ENCODE results near the gene POLR2E.

POLR2E gene

GRCh38 chr19:1113030-1113985, 18.1 kb upstream of the POLR2E start:
- in situ Hi-C loops (cut with MboI; ENCODE audit: low pct_unique_long_range_greater_than_20kb, low sequenced_read_pairs) = no loop called here
- DNase-seq = peak; percentile 73

GRCh38 chr19:1112268-1113029, 17.3 kb upstream of the POLR2E start:
- in situ Hi-C loops (cut with MboI; ENCODE audit: low pct_unique_long_range_greater_than_20kb, low sequenced_read_pairs) = no loop called here
- no peak for DNase-seq

- DNase-seq = no peak
- in situ Hi-C loops (cut with MboI; ENCODE audit: low pct_unique_long_range_greater_than_20kb, low sequenced_read_pairs) = no loop called here
These were observed 16.6 kb upstream of the POLR2E start for GRCh38 chr19:1111641-1112267.

- no peak for DNase-seq
- in situ Hi-C loops (cut with MboI; ENCODE audit: low pct_unique_long_range_greater_than_20kb, low sequenced_read_pairs) = no loop called here
These were observed 15.8 kb upstream of the POLR2E start for GRCh38 chr19:1110809-1111640.

- in situ Hi-C loops (cut with MboI; ENCODE audit: low pct_unique_long_range_greater_than_20kb, low sequenced_read_pairs) = no loop called here
- DNase-seq = no peak
These were observed 14.8 kb upstream of the POLR2E start for GRCh38 chr19:1109697-1110671.

GRCh38 chr19:1109032-1109551, 13.9 kb upstream of the POLR2E start:
- in situ Hi-C loops (cut with MboI; ENCODE audit: low pct_unique_long_range_greater_than_20kb, low sequenced_read_pairs) = no loop called here
- no peak for DNase-seq

DNA sequence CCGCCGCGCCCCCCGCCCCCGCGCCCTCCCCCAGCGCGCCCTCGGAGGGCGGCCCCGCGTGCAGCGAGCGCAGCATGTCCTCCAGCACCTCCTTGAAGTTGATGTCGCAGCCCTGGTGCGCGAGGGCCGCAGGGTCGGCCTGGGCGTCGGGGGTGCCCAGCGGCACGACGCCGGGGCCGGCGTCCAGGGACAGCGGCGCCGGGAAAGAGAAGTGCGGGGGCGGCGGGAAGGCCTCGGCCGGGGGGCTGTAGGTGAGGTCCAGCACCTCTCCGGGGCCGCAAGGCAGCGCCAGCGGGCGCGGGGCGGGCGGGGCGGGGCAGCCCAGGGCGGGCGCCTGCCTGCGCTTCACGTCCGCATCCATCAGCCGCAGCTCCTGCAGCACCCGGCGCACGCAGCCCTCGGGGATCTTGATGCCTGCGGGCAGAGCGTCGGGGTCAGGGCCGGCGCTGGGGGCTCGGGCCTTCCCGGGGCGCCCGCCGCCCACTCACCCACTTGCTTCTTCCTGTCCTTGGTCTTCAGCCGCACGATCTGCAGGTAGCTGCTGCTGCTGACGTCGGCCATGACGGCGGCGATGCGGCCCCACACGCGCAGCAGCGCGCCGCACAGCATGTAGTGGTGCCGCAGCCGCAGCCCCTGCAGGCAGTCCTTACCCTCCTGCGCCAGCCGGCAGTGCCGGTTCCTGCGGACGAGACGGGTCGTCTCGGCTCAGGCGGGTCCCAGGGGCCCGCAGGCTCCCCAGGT, 13.3 kb upstream of the POLR2E start:
- in situ Hi-C loops (cut with MboI; ENCODE audit: low pct_unique_long_range_greater_than_20kb, low sequenced_read_pairs) = no loop called here
- no peak for DNase-seq

GRCh38 chr19:1107661-1108261, 12.6 kb upstream of the POLR2E start:
- in situ Hi-C loops (cut with MboI; ENCODE audit: low pct_unique_long_range_greater_than_20kb, low sequenced_read_pairs) = no loop called here
- no peak for DNase-seq

GRCh38 chr19:1106841-1107660, 11.9 kb upstream of the POLR2E start:
- DNase-seq = peak; percentile 45

GRCh38 chr19:1105873-1106840, 11.0 kb upstream of the POLR2E start:
- DNase-seq = no peak
- in situ Hi-C loops (cut with MboI; ENCODE audit: low pct_unique_long_range_greater_than_20kb, low sequenced_read_pairs) = no loop called here

More at GRCh38 chr19:1106841-1107660, 11.9 kb upstream of the POLR2E start:
- in situ Hi-C loops (cut with MboI; ENCODE audit: low pct_unique_long_range_greater_than_20kb, low sequenced_read_pairs) = no loop called here

DNA sequence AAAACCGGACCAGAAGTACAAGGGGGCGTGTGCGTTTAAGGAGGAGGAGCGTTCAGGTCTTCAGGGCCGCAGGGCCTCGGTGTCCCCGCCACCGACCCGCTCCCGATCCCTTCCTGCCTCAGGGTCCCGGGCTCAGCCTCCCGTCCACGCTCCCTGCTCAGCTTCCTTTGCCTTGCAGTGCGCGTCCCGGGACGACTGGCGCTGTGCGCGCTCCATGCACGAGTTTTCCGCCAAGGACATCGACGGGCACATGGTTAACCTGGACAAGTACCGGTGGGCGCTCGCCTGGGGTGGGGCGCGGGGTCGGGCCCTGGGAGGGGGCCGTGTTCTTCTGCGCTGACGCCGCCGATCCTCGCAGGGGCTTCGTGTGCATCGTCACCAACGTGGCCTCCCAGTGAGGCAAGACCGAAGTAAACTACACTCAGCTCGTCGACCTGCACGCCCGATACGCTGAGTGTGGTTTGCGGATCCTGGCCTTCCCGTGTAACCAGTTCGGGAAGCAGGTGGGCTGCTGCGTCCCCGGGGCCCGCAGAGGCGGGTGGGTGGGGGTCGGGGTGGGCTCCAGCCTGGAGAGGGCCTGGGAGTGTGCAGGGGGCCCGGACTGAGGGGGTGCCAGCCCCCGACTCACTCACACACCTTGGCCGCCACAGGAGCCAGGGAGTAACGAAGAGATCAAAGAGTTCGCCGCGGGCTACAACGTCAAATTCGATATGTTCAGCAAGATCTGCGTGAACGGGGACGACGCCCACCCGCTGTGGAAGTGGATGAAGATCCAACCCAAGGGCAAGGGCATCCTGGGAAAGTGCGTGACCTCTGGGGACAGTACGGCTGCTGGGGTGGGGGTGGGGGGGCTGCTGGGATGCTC, 10.1 kb upstream of the POLR2E start:
- in situ Hi-C loops (cut with MboI; ENCODE audit: low pct_unique_long_range_greater_than_20kb, low sequenced_read_pairs) = no loop called here

DNA sequence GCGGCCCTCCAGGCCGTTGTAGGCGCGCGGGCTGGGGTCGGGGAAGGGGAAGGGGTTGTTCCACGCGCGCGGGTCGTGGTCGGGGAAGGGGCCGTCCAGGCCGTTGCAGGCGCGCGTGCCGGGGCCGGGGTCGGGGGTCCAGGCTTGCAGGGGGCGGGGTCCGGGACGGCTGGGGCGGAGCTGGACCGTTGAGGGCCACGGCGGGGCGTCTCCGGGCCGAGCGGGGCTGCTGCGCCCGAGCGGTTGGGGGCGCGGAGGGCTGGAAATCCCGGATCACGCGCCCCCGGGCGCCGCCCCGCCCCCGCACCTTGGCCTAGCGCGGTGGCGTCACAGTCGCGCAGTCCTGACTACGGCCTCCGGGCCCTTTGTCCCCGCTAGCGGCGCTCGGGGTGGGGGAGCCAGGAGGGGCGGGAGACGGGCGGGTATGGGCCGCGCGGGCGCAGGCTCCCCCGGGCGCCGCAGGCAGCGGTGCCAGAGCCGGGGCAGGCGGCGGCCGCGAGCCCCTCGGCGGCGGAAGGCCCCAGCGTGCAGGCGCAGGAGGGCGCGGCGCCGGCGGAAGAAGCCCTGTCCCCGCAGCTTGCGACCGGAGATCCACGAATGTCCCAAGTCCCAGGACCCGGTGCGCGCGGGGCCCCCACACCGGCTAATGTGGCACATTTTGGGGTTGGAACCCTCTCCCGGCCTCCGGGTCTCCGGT, 9.3 kb upstream of the POLR2E start:
- in situ Hi-C loops (cut with MboI; ENCODE audit: low pct_unique_long_range_greater_than_20kb, low sequenced_read_pairs) = no loop called here
- peak; percentile 43 for DNase-seq

More for the DNA sequence above, 10.1 kb upstream of the POLR2E start:
- DNase-seq = no peak

- peak; percentile 99 for DNase-seq
- in situ Hi-C loops (cut with MboI; ENCODE audit: low pct_unique_long_range_greater_than_20kb, low sequenced_read_pairs) = no loop called here
These were observed 8.6 kb upstream of the POLR2E start, which contains the start of gene GPX4 for GRCh38 chr19:1103708-1104310. TSS of gene GPX4 (plus strand) at chr19:1103994. CDS start at chr19:1104044, 50 bp downstream.

All from KBM-7 (cell line).